GM19395 (cell line): ENCODE measurements around the gene CLTCL1.
"Not testable (repeated sequence)": the region's sequence is repeated elsewhere in the genome, so short reads cannot be mapped to it uniquely, and the experiment has no call there.

ENCODE experiments used
- ATAC-seq: cut with Tn5 transposase; IDR thresholded peaks from one replicate; pipeline ENCODE4 v1.9.1; 2021; ENCODE audit warnings: mild to moderate bottlenecking, moderate library complexity; ENCODE audit not compliant: unreplicated experiment

CLTCL1 gene

GRCh38 chr22:19256362-19256761, 35.2 kb downstream of the CLTCL1 start:
- ATAC-seq: not testable (repeated sequence)

DNA sequence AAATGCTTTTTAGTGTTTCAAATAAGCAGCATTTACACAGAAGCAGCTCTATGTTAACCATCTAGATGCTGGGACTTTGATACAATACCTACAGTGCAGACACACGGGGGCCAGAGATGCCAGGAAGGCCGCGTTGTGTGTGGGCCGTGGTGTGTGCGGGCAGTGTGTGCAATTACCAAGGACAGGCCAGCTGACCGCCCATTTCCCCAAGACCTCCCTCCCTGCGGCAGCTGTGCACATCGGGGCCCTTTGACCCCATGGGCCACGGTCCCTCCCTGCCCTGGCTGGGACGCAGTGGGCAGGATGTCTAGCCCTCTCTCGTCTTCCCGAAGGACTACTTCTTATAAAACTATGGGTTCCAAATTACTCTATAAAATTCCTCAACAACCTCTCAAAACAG, 38.4 kb downstream of the CLTCL1 start:
- no peak for ATAC-seq

- ATAC-seq: no peak
Measured at GRCh38 chr22:19244600-19245352, 46.7 kb downstream of the CLTCL1 start.

- no peak for ATAC-seq
Measured at GRCh38 chr22:19242699-19243098, 48.8 kb downstream of the CLTCL1 start.

GRCh38 chr22:19241593-19241906, 50.0 kb downstream of the CLTCL1 start:
- no peak for ATAC-seq

DNA sequence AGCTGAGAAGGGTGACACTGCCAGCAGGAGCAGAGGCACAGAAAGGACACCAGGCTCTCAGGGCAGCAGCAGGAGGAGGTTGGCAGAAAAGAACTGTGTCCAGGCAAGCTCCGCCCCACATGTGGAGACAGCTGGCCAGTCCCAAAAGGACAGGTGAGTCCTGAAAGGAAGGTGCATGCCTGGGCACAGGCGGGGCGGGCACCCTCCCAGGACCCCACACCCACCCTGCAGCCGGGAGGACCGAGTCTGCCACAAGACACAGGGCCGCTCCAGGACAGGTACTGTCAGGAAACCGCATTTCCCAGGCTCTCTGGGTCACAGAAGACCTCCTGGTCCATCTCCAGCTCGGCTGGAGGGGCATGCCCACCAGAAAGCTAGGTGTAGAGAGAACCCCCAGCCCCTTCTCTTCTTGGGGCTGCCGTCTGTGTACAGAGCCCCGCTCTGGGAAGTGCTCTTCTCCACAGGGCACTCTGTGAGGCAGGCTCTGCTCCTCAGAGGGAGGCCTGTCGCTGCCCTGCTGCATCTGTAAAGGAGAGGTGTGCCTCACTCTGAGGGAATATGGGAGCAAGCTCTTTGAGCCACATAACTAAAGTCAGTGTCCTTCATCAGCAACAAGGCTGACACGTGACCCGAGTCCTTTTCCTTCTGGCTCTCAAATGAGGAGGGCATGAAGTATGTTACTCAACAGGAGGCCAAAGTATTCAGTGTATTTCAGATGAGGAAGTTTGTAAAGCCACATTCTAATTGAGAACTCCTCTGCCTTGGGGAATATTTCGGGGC, 50.5 kb downstream of the CLTCL1 start:
- ATAC-seq: no peak

GRCh38 chr22:19239464-19239863, 52.1 kb downstream of the CLTCL1 start:
- ATAC-seq: no peak

GRCh38 chr22:19238900-19239299, 52.6 kb downstream of the CLTCL1 start:
- ATAC-seq: no peak

DNA sequence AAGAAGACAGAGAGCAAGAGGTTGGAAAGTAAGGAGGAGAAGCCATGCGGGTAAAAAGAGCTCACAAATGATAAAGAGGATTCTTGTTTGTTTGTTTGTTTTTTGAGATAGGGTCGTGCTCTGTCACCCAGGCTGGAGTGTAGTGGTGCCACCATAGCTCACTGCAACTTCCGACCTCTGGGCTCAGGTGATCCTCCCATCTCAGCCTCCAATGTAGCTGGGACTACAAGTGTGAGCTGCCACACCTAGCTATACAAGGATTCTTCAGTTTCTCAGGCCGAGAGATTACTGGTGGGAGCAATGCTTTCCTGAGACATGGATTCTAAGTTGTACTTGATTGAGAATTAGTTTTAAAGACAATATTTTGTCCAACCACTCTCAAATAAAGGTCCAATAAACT, 55.6 kb downstream of the CLTCL1 start:
- ATAC-seq: no peak

GRCh38 chr22:19234126-19234896, 57.2 kb downstream of the CLTCL1 start:
- ATAC-seq: no peak

DNA sequence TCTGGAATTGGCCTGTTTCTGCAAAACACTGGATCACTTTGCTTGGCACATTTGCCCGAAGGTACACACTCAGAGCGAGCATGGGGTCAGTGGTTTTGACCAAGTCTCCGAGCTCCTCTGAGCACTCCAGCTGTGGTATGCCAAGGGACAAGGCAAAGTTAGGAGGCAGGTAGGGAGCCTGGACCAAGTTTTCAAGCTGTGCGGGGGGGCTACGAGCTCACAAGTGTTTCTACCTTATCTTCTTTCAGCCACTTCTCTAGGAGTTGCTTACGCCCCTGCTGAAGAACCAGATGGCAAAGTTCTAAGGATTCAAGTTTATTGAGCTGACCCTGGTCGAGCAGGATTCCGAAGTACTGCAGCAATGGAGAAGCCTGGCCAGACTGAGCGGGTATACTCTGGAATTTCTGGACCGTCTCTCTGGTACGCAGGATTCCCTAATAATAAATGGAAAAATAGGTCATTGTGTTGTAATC, 58.3 kb downstream of the CLTCL1 start:
- no peak for ATAC-seq

GRCh38 chr22:19232623-19233022, 58.9 kb downstream of the CLTCL1 start:
- ATAC-seq: no peak

- ATAC-seq: no peak
Measured at GRCh38 chr22:19231986-19232385, 59.5 kb downstream of the CLTCL1 start.

- ATAC-seq: no peak
Measured at GRCh38 chr22:19229600-19229999, 61.9 kb downstream of the CLTCL1 start.

- no peak for ATAC-seq
Measured at GRCh38 chr22:19228179-19228578, 63.3 kb downstream of the CLTCL1 start.

- no peak for ATAC-seq
Measured at GRCh38 chr22:19226428-19226827, 65.1 kb downstream of the CLTCL1 start.

DNA sequence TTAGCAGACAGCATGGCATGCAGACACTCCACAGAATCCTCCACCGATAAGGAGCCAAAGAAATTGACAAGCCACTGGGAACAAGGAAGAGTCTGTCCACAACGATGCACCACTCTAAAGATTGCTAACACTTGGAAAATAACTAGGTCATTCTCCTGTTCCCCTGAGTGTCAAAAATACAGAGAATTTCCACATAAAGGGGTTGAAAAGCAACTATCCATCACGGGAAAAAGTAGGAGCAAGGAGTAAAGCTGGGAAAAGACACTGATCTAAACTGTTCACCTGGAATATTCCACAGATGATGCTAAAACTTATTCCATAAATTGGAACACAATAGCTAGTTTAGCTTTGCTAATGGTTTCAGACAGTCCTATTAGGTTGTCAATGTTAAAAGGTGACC, 66.0 kb downstream of the CLTCL1 start:
- ATAC-seq: no peak

DNA sequence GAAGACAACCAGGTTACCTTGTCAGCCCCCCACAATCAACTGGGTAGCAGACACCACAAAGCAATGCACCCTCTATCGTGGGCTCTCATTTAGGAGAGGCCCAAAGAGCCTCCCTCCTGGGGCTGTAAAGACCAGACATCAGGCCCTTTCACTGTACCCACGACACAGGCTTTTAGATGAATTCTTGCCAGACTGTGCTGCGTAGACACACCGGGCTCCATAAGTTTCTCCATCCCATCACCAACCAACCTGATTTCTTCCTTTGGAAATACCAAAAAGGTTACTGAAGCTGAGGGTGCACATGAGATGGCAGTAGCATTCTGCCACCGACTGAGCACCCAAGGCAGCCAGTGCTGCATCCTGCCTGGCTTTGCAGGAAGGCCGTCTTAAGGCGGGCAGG, 66.5 kb downstream of the CLTCL1 start:
- ATAC-seq: no peak

DNA sequence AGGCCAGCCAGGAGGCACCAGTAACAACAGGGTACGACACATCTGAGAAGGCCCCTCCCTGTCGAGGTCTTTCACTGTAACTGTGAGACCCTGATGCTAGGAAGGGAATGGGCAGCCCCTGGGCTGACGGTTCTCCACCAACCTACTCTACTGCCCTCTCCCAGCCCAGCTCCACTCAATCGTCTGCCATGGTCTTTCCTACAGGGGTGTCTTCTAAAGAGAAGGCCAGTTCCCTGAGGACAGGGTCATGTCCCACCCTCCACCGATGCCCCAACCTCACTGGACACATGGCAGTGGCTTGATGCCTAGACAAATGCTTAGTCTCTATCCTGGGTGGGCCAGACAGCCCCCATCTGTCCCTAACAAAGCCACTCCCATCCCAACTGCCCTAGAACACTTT, 67.0 kb downstream of the CLTCL1 start:
- no peak for ATAC-seq

GRCh38 chr22:19223617-19224016, 67.9 kb downstream of the CLTCL1 start:
- ATAC-seq: no peak

DNA sequence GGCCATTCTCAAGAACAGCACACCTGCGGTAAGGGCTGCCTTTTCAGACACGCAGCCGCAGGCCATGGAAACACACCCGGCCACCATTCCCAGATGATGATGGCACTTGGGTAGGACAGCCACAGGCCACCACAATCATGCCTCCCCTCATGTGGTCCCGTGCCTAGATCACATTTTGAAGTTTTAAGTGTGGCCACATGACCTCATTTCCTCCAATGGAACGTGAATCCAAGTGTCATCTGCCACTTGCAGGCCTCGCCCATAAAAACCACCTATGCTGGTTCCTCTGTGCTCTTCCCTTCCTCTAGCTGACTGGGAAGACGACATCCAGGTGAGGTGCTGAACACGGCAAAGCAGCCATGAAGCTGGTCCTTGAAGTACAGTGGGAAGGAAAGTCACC, 68.4 kb downstream of the CLTCL1 start:
- no peak for ATAC-seq
